Ureter (tissue), 1 donor: ENCODE measurements around the gene PLD6. TPM values are rescaled to one million over a fixed set of nuclear protein-coding genes. Genes with fewer than 3 reads are reported as not detected.
"Not testable (repeated sequence)": the region's sequence is repeated elsewhere in the genome, so short reads cannot be mapped to it uniquely, and the experiment has no call there.

Source experiments
- DNase-seq: peaks from one replicate; pipeline ENCODE4 v3.0.0-alpha.2; 2020; ENCODE audit warnings: low spot score
- total RNA-seq: library from RNA; stranded (reverse); gene quantifications from one replicate; pipeline ENCODE4 v1.2.4, GENCODE V29; 2023
- donor health status: DM: yes; HTN: yes; CAD: no.

PLD6 gene
- total RNA-seq, 1 donor from 2014 or later, result 4.9 TPM

DNA sequence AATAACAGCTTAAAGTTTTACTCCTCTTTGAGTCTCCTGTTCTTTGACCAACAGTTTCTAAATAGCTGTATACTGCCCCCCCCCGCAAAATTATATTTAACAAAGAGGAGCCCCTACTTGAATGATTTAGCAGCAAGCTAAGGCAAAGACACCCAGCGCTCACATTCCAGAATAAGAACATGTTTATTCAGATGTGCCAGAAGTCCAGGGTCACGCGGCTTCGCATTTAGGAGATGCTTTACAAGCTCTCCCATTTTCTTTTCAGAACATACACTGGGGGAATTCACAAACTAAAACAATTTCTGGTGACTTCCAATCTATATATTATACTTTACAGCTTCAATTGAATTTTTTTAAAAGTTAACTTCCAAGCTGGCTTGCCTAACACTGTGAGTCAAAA is 5.3 kb downstream of the PLD6 start:
- no peak for DNase-seq

DNA sequence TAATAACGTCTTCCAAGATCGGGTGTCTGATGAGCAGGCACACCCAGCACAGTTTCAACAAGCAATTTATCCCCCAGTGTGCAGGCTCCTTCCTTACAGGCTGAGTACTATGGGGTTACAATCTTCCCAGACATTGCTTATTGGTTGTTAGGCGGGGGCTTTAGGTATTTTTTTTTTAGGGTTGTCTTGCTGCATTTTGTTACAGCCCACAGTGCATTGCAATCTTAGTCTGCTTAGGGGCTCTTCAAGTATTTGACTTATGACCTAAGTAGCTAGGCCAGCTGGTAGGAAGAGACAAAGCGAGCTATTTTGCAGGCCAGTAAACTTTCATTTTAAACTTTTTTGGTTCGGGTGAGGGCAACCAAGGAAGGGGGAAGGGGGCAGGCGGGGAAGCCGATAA is 5.8 kb downstream of the PLD6 start:
- DNase-seq, result no peak

DNA sequence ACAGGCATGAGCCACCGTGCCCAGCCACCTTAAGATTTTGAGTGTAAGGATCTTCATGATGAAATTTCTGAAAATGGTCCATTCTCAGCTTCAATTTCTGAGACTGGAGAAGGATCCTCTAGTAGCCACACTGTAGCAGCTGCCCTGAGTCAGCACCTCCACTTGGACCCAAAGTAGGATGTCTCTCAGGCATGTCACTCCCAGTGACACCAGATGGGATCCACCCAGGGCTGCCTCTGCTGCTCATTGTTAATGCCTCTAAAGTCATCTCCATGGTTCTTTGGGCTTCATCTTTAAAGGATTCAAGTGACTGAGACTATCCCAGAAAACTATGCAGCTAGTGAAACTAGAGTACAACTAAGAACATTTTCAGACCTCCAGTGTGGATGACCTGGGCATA is 7.9 kb downstream of the PLD6 start:
- DNase-seq, result no peak

DNA sequence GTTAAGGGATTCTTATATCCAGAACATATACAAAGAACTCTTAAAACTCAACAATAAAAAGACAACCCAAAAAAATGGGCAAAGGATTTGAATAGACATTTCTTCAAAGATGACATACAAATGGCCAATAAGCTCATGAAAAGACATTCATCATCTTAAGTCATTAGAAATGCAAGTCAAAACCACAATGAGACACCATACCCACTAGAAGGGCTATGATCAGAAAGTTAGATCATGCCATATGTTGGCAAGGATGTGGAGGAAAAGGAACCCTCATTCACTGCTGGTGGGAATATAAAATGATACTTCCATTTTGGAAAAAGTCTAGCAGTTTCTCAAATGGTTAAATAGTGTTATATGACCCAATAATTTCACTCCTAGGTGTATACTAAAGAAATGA is 9.4 kb downstream of the PLD6 start:
- DNase-seq, result no peak

DNA sequence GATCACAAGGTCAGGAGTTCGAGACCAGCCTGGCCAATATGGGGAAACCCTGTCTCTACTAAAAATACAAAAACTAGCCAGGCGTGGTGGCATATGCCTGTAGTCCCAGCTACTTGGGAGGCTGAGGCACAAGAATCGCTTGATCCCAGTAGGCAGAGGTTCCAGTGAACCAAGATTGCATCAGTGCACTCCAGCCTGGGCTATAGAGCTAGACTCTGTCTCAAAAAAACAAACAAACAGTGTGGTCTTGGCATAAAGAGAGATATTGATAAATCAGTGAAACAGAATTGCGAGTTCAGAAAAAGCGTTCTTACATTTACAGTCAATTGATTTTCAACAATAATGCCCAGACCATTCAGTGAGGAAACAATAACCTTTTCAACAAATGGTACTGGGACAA is 10.7 kb downstream of the PLD6 start:
- not testable (repeated sequence) for DNase-seq

DNA sequence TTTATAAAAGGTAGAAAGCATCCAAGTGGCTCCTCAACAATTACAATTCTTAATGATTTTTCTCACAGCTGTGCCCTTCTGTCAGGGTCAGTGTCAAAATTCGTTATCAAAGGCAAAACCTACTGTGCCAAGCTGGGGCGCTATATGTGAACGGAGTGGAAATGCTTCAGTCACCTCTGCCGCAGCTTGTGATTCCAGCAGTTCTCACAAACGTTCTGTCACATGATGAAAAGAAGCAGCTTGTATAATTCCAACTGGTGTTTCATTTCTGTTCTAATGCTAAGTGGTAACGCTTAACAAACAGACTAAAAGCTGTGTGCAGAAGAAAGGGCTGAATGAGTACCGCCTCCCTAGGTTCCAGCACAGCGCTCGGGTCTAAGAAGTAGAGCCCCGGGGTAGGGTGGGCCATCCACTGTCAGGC is 14.2 kb downstream of the PLD6 start:
- DNase-seq, result no peak

DNA sequence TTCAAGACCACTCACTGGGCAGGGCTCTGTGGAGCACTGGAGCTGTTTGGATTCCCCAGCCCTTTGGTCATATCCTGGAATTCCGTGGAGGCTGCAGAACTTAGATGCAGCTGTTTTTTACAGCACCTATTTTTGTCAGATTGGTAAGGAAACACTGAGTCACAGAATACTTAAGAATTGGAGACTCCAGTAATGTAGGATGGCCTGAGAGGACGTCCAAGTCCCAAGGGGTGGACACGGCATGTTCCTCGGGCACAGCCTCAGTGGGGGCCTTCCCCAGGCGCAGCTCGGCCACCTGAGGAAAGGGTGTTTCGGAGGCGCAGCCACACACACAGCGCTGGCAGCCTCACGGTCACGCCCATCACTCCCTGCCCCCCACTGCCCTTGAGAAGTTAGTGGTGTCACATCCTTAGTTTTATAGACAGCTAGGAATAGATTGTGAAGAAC is 14.8 kb downstream of the PLD6 start:
- DNase-seq, result no peak

DNA sequence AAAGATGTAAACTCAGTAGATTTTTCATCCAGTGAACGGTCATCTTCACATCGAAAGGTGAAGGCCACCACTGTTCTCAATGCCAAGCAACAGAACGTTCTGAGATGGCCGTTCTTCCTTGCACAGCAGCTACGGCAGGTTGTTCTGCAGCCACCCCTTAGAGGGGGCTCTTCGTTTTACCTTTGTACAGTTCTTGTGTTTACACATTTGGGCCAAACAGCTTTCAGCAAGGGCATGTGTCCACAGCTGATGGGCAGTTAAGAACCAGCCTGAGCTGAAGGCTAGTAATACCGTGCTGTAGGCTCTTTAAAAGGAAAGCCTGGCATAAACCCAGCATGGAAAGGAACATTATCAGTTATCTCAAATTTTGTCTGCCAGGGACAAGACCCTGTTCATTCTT is 15.9 kb downstream of the PLD6 start:
- no peak for DNase-seq

DNA sequence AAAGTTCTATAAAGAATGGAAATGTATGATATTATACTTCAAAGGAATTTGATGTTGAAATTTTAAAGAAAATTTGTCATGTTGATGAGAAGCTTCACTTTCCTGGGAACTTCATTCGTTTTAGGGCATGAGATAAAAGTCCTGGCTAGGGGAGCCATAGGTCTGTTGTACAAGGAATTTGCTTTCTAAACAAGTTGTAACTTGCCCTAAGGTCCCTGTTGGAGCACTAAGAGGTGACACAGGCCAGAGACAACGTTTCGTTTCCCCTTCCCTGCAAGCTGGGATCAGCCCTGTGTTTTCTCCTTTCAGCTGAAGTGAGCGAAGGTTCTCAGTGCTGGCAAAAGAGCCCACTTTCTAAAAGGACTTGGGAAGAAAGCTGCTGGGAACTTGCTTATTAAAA is 16.6 kb downstream of the PLD6 start:
- no peak for DNase-seq

DNA sequence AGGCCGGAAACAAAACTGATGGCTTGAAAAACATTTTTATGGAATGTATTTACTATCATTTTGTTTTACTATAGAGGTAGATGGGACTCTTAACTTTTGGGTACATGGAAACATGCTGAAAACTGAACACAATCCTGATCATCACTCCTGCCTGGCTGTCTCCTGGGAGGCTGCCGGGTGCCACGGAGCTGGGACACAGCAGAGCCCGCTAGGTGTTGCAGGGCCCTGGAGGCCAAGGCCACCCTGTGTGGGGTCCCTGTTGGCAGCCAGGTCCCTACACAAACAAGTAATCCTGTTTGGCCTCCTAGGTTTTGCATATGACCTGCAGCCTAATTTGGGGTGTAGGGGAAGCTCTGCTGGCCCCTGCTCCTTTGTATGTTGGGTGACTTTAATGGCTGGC is 17.5 kb downstream of the PLD6 start:
- no peak for DNase-seq

DNA sequence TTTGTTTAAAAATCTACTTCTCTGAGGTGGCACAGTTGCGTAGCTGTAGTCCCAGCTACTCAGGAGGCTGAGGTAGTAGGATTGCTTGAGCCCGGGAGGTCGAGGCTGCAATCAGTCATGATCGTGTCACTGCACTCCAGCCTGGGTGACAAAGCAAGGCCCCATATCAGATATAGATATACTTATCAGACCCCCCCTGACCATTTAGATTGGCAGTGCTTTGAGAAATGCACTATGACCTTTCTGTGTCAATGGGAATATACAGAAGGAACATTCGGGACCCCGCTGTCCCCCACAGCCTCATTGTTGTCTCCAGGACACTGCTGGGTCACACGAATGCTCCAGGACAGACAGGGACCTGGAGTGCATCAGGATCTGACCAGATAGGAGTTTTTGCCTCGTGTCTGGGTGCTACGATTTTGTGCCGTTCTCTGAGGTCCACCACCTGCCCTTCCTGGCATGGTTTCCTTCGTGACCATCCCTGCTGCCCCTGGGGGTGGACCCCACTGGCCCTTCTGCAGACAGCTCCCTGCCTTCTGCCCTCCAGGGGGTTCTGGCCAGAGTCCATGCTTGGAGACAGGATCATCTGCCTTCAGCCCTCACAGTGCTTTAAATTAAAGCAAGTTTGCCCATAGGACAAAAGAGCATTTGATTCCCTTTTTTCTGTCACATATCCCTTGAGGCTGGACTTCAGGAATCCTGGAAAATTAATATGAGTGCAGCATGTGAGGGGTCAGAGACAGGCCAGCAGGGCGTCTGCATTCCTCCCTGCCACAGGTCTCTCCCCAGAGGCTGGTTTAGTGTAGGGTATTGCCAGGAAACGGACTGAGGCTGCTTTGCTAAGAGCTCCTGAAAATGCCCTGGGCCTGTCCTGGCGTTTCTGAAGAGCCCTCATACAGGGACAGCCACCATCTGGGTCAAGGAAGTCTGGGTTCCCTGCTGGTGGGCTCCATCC is 19.3 kb downstream of the PLD6 start:
- no peak for DNase-seq

DNA sequence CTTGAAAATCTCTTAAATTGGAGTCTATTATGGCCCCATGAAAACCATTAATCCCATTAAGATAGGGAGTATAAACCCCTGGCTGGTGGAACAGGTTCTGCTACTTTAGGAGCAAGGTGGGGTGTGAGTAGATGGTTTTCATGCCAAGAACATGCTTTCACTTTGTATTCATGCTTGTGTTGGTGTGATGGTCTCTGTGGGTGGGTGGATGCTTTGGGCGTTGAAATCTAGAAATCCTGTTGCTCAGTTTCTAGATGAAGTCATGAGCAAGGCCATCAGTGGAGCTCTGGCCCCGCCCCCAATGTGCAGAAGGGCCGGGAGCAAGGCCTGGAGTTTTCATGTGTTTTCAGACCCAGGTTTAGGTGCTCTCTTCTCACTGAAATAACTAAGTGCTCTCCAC is 20.1 kb downstream of the PLD6 start:
- DNase-seq, result no peak

DNA sequence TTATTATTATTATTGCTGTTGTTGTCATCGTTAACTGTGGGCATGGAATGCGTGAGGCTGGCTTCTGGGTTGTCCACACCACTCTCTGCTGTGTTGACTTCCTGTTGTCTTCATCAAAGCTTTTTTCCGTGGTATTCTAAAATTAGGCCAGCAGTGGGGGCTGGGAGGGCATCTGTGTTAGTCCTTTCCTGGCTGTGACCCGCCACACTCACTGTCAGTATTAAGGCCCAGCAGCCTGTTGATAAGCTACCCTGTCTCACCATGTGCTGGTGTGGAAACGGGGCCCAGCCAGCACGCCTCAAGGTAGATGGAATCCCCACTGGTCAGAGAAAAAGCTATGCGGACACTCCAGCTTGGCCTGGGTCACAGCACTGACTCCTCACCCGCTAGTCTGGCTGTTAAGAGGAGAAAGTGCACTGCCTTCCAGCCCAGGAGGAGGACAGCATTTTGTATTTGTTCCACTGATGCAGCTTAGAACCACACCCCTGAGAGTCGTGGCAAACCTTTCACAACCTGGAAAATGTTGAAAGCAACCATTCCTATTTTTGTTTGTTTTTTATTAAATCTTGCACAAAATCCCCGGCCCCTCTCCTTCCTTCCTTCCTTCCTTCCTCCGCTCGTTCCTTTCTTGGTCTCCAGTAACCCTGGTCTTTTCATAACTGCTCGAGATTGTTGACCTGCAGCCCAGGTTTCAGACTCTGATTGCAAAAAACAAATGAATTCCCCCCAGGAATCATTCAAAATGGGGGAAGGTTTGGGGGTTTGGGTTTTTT is 21.0 kb downstream of the PLD6 start:
- DNase-seq, result not testable (repeated sequence)

DNA sequence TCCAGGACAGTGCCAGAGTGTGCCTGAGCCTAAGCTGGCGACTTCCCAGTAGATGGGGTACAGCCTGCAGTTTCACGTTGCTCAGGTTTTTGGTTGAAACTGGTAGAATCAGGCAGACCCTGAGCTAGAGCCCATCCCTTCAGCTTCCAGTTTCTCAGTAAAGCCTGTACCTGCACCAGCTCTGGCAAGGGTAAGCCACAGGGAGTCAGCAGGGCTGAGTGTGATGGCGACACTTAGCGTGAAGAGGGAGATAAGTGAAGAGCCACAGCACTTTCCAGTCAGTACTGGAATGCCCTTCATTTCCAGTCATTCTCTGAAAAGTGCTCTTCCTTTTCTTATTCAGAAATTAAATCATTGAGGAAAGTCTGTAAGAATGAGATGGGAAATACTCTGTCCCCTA is 22.4 kb downstream of the PLD6 start:
- no peak for DNase-seq

DNA sequence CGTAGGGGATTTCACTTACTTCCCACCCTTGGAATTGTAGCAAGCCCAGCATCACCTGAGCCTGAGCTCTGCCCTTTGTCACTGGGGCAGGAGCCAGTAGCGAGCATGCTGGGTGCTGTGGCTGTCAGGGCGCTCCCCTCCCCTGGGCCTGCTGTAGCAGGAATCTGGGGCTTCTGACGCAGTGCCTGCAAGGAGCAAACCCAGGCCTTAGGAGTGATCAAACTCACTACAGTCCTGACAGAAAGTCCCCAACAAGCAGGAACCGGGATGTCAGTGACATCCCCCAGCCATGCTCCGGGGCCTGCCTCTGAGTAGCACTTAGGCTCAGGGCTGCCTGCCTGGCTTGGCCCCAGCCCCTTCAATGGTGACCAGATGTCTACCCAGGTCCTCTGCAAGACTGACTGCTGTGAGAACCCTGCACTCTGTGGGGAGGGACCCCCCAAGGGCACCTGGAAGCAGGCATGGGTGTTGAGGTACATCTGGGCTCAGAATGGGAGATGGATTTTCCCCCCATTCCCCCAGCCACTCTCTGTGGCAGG is 23.5 kb downstream of the PLD6 start:
- DNase-seq, result no peak

DNA sequence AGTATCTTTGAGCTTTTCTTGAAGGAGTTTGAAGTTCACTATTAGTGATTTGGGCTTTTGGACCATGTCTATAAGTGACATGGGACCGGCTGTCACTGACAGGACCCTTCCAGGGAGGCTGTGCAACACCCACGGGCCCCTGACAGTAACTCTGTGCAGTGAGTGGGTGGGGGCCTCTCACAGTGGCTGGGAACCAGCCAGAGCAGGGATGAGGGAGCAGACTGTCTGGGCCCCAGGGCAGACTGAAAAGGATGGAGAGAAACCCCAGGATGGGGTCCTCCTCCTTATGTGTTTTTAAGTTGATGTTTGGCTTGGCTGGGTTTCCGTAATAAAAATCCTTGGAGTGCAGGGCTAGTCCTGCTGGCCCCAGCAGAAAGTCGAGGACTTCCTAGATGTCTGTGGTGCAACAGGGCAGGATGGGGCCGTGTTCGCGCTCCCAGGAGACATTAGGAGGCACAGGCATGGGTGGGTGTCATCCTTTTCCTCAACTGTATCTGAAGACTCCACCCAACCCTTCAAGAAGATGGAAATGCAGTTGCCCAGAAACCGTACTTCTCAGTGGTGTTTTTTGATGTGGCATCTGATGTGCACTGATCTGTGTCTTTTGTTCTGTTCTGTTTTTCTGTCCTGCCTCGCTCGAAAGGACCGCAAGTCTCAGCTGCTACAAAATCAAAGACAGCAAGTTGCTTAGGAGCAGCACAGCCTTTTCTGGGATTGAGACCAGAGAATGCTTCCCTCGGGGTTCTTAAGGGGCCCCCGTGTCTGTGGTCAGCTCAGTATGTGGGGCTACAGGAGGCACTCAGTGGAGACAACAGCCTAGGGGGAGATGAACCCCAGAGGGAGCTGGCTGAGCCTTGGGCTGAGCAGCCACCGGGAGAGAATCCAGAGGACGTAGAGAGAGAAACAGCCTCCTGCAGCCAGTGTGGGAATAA is 24.2 kb downstream of the PLD6 start:
- no peak for DNase-seq

DNA sequence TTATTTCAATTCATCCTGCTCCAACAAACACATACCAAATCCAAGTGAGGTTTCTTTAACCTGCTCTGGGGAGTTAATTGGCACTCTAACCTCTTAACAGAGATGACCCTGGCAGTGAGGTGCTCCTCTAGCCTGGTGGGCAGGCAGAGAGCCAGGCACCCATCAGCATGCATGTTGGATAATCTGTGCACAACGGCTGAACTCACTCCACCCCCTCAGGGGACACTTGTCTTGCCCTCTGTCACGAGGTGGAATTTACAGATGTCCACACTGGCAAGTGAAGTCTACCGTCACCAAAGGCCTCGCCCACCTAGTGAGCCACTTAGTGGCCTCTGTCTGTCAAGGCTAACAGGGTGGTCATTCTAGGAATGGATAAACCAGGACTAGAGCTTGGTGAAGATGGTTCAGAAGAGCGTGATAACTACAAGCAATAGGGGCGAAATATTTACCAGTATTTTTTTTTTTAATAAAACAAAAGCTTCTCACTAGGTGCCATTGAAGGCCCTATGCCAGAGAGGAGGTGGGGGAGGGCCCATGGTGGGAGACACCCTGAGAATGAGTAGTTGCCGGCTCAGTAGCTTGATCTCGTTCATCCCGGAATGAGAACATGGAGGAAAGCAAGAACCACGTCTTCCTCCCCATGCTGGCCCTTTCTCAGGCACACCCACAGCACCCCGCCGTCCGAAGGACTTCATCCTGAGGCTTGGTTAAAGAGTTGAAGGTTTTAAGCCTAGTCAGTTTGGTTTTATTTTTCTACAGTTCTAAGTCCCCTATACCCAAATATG is 25.2 kb downstream of the PLD6 start:
- DNase-seq, result no peak

DNA sequence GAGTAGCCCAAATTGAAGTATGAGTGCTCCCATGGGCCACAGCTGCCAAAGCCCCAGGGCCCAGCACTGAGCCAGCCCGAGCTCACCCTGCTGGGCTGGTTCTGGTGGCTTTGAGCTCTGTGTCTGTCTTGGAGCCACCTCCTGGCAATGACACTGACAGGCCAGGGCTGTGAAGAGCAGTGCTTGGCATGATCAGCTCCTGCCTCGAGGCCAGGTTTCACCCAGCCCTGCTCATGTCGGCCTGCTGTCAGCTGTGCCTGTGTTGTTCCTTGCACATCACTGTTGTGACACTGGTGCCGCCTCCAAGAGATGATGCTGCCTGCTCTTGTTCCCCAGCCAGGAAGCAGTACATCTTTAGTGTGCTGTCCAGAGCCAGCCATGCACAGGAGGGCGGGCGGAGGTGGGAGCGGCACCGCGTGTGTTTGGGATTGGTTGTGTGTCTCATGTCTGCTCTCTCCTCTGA is 26.0 kb downstream of the PLD6 start:
- no peak for DNase-seq

DNA sequence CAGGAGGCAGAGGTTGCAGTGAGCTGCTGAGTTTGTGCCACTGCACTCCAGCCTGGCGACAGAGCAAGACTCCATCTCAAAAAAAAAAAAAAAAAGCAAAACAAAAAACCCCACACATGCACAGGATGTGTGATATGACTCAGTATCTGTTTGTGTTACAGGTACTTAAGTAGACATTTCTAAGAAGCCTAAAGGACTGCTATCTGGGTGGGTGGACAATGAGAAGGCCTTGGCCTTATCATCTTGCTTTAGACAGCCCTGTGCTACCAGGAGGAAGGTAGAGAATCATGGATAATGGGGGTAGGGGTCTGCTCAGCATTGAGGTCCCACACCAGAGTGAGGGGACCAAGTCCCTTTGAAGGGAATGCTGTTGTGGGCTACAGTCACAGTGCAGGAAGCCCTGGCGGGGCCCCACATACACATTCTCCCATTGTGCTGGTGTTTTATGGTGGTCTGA is 26.7 kb downstream of the PLD6 start:
- no peak for DNase-seq

DNA sequence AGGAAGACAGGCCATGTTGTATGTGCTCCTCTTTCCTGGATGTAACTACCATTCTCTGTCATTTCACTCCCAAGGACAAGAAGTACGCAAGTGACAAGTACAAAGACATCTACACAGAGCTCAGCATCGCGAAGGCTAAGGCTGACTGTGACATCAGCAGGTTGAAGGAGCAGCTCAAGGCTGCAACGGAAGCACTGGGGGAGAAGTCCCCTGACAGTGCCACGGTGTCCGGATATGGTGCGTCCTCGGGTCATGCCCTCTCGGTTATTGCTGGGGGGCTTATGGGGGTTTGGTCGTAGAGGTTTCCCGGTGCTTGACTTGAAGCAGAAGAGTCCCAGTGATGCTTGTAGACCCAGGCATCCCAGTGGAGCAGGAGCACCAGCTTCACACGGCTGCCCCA is 29.0 kb downstream of the PLD6 start:
- no peak for DNase-seq

DNA sequence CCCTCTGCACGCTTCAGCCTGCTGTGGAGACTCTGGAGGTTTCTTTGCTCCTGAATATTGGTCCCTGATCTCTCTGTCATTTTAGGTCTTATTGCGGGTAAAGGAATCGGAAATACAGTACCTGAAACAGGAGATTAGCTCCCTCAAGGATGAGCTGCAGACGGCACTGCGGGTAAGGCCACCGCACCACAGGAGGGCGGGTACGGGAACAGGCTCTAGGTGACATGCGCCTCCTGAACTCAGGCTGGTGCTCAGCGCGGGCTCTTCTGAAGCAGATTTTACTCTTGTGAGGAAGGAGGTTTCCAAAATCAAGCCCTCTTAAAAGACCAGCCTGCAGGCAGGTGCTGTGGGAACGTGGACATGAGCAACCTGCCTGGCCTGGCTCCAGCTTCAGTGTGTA is 29.8 kb downstream of the PLD6 start:
- no peak for DNase-seq
